Esophagus muscularis mucosa (tissue), 4 donors: ENCODE data around the gene PAQR9. TPM values are rescaled to one million over a fixed set of nuclear protein-coding genes. Genes with fewer than 3 reads are reported as not detected.

Source experiments
- DNase-seq: peaks from one replicate; pipeline ENCODE4 v3.0.0-alpha.2; 2017; ENCODE audit errors: extremely low spot score
- H3K27ac ChIP-seq, 4 donors: fragments of 200-600 bp; sonication (generic); replicated peaks in 1 of 4; 1 replicate in 3 of 4; 2 replicates in 1 of 4; pipeline ENCODE4 v1.5.1; 2016 to 2019; ENCODE audit warnings: mild to moderate bottlenecking in 1 of 4
- H3K27me3 ChIP-seq, 4 donors: fragments of 200-600 bp; sonication (generic); one replicate each; pipeline versions ENCODE4 v1.5.1 to v1.6.0; 2016 to 2019
- H3K36me3 ChIP-seq, 4 donors: fragments of 200-600 bp; sonication (generic); one replicate each; pipeline ENCODE4 v1.5.1; 2016 to 2019
- H3K4me1 ChIP-seq, 4 donors: fragments of 200-600 bp; sonication (generic); one replicate each; pipeline ENCODE4 v1.5.1; 2016 to 2019
- H3K4me3 ChIP-seq, 4 donors: fragments of 200-600 bp; sonication (generic); 1 replicate in 2 of 4; 2 replicates in 2 of 4; pipeline ENCODE4 v1.5.1; 2016 to 2019; ENCODE audit warnings: mild to moderate bottlenecking in 4 of 4, moderate library complexity in 1 of 4
- H3K9me3 ChIP-seq, 4 donors: fragments of 200-600 bp; sonication (generic); 1 replicate in 3 of 4; 2 replicates in 1 of 4; pipeline ENCODE4 v1.5.1; 2016 to 2019
- EP300 ChIP-seq: sonication (generic); formaldehyde crosslinking; IDR thresholded peaks from one replicate; pipeline ENCODE4 v1.6.1; 2017; ENCODE audit warnings: antibody characterized with exemption
- POLR2A ChIP-seq: fragments of 450-650 bp; IDR thresholded peaks from one replicate; pipeline ENCODE4 v1.6.1; 2017; ENCODE audit warnings: antibody characterized with exemption, moderate library complexity, mild to moderate bottlenecking, low read depth
- POLR2AphosphoS5 ChIP-seq, 2 donors: sonication (generic); formaldehyde crosslinking; IDR thresholded peaks; one replicate each; pipeline ENCODE4 v1.6.1; 2017; ENCODE audit warnings: antibody characterized with exemption in 2 of 2
- WGBS: methylation state at CpG from one replicate; pipeline ENCODE4 v1.1.5; 2018; 5-methylcytosine and 5-hydroxymethylcytosine counted together
- intact Hi-C: fragments of 100-400 bp; cut with DNase I; formaldehyde crosslinking; loops from one replicate; pipeline ENCODE4 v1.15.1; 2023
- total RNA-seq, 4 donors: library from RNA; depleted of rRNA; stranded (reverse); fragments of >200 nt; gene quantifications; one replicate each; pipeline versions ENCODE4 v1.1.0 to v1.2.1, GENCODE V29; 2016
- TF ChIP-seq, protein P1 (sequence below), 3 experiments: fragments of 200-600 bp in 2 of 3; fragments of 450-650 bp in 1 of 3; sonication (generic) in 2 of 3; IDR thresholded peaks; one replicate each; pipeline ENCODE4 v1.5.1; 2017 to 2019; ENCODE audit warnings: antibody characterized with exemption in 3 of 3, mild to moderate bottlenecking in 2 of 3, moderate library complexity in 1 of 3

The PAQR9 gene
- total RNA-seq, 4 donors from 2014 or later = not detected

DNA sequence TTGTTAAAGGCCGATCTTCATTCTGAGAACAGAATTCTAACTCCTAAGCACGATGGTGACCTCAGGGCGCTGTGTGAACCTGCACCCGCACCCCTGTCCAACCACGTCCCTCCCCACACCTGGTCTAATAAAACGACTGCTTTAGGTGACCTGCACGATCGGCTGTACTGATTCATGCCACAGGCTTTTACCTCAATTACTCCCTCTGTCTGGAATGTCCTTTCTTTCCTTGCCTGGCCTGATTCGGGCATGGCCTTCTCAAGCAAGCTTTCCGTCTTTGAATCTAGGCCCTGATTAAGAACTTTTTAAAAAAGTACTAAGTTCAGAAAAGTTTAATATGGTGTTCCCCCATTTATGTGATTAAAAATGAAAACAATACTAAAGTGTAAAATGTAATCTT, 37.1 kb upstream of the PAQR9 start:
- no peaks in the 10 kb centered on the region for H3K27me3 ChIP-seq
- peak overlapping the region; percentile 78 to 98 (median 91) for H3K4me3 ChIP-seq
- intact Hi-C loops = loop anchor here (10.0 kb wide), 1 partner anchor 556 kb away; the partner anchor contains the start of gene XRN1
- DNase-seq = no peak
- peak overlapping the region; percentile 87 to 95 (median 90) for H3K27ac ChIP-seq
- TF ChIP-seq, protein P1, sequence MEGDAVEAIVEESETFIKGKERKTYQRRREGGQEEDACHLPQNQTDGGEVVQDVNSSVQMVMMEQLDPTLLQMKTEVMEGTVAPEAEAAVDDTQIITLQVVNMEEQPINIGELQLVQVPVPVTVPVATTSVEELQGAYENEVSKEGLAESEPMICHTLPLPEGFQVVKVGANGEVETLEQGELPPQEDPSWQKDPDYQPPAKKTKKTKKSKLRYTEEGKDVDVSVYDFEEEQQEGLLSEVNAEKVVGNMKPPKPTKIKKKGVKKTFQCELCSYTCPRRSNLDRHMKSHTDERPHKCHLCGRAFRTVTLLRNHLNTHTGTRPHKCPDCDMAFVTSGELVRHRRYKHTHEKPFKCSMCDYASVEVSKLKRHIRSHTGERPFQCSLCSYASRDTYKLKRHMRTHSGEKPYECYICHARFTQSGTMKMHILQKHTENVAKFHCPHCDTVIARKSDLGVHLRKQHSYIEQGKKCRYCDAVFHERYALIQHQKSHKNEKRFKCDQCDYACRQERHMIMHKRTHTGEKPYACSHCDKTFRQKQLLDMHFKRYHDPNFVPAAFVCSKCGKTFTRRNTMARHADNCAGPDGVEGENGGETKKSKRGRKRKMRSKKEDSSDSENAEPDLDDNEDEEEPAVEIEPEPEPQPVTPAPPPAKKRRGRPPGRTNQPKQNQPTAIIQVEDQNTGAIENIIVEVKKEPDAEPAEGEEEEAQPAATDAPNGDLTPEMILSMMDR (IDR thresholded peaks at IDR 0.05) = no peak
- no peak for TF ChIP-seq POLR2A
- no peak for TF ChIP-seq EP300
- TF ChIP-seq POLR2AphosphoS5 (IDR thresholded peaks at IDR 0.05) = no peak
- H3K9me3 ChIP-seq = no peaks in the 10 kb centered on the region
- no peaks in the 10 kb centered on the region for H3K36me3 ChIP-seq
- 30% methylated on average over 10 of the region's 10 CpGs for WGBS
- H3K4me1 ChIP-seq = peaks cover 38 to 50% (median 48%) of the 10 kb centered on the region in 4 donors

DNA sequence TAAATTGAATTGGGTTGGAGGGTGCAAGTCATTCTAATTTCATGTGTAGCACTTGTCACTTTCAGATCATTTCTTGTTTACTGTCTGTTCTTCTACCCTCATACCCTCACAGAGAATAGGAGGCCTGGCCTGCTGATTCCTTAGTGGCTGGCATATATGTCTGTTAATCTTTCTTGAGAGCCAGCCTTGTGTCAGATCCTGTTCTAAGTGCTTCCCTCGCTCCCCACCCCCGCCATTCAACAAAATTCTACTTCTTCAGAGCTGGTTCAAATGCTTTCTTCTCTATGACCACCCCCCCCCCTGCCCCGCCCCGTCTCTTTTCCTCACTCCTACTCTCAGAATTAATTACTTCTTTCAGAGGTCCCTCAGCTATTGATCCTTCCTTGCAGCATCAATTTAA, 36.4 kb upstream of the PAQR9 start:
- H3K27ac ChIP-seq = peak overlapping the region; percentile 87 to 95 (median 90)
- TF ChIP-seq POLR2AphosphoS5 (IDR thresholded peaks at IDR 0.05) (no peak), EP300 (no peak), POLR2A (no peak)
- TF ChIP-seq, protein P1 (IDR thresholded peaks at IDR 0.05) = no peak

DNA sequence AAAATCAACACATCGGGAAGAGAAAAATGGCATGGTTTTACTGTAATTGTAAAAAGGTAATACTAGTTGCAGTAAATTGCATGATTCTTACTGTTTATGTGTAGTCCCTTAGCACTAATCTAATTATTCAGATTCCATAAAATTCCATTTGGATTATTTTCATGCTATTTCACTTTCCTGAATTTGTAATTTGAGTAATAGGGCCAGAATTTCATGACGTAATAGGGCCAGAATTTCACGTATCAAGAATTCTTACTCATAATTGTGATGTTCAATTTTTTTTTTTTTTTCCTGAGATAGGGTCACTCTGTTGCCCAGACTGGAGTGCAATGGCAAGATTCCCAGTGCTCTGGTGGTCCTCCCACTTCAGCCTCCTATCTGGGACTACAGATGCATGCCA, 35.0 kb upstream of the PAQR9 start:
- Histone ChIP-seq H3K4me1 (peaks cover 21 to 37% (median 28%) of the 10 kb centered on the region in 4 donors), H3K36me3 (no peaks in the 10 kb centered on the region), H3K9me3 (no peaks in the 10 kb centered on the region), H3K4me3 (no peak overlapping the region), H3K27me3 (no peaks in the 10 kb centered on the region), H3K27ac (no peak overlapping the region)
- TF ChIP-seq POLR2A = no peak
- no peak for TF ChIP-seq EP300
- TF ChIP-seq, protein P1 (IDR thresholded peaks at IDR 0.05) = no peak
- no peak for TF ChIP-seq POLR2AphosphoS5 (IDR thresholded peaks at IDR 0.05)
- WGBS = 83% methylated on average over 3 of the region's 3 CpGs
- no peak for DNase-seq
- intact Hi-C loops = loop anchor here (2.0 kb wide), 1 partner anchor 420 kb away; the partner anchor contains the start of gene ATR

More for the DNA sequence above, 36.4 kb upstream of the PAQR9 start:
- no peak for DNase-seq
- intact Hi-C loops = loop anchor here (2.0 to 10.0 kb wide), 2 partner anchors 421 to 555 kb away; partner anchors contain the start of genes ATR and XRN1
- Histone ChIP-seq H3K27me3 (no peaks in the 10 kb centered on the region), H3K36me3 (no peaks in the 10 kb centered on the region), H3K4me1 (peaks cover 33 to 46% (median 42%) of the 10 kb centered on the region in 4 donors), H3K4me3 (peak overlapping the region in 3 of 4 donors; percentile 78 to 98 (median 90)), H3K9me3 (no peaks in the 10 kb centered on the region)
- WGBS = 88% methylated on average over 4 of the region's 4 CpGs

DNA sequence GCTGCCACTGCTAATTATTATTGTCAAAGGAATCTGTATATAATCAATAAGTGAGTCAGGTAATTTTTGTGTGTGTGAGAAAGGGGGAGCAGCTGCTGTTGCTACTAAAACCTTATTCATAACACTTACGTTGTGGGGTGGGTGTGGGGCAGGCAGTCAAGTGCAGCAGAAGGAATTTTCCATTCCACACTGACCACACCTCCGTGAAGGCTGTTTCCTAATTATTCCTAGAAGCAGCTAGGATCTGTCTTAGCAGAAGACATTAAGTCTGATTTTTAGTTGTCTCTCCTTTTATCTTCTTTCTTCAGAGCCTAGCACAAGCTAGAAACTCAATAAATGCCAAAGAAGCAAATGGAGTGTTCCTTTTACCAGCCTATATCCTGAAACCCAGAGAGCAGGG, 33.9 kb upstream of the PAQR9 start:
- TF ChIP-seq POLR2A (no peak), EP300 (no peak), POLR2AphosphoS5 (IDR thresholded peaks at IDR 0.05) (no peak)
- TF ChIP-seq, protein P1 (IDR thresholded peaks at IDR 0.05) = no peak
- Histone ChIP-seq H3K4me1 (peaks cover 10 to 26% (median 17%) of the 10 kb centered on the region in 4 donors), H3K27me3 (no peaks in the 10 kb centered on the region), H3K36me3 (no peaks in the 10 kb centered on the region), H3K9me3 (no peaks in the 10 kb centered on the region), H3K4me3 (no peak overlapping the region), H3K27ac (no peak overlapping the region)
- no peak for DNase-seq
- intact Hi-C loops = no loop called here
- 35% methylated on average over 2 of the region's 2 CpGs for WGBS

DNA sequence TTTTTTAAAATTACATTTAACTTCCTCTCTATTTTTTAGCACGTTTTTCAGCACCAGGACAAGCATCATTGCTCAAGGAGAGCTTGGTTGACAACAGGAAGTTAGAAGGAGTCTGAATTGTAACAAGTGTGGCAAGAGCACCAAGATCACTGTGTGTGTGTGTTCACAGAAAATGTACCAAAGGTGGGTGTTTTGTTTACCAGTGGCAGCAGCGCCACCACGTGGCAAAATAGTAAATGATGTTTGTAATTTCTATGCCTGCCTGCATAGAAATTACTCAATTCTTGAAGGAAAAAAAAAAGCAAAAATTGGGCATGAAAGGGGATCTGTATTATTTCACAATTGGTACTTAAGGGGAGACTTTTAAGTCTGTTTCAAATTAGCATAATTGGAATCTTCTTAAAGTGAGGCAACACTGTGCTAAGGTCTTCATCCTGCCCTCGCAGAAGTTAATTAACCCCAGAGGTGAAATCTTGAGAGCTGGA, 30.5 kb upstream of the PAQR9 start:
- WGBS = 13% methylated on average over 4 of the region's 4 CpGs
- intact Hi-C loops = loop anchor here (2.0 kb wide), 1 partner anchor 165 kb away; no protein-coding TSS in a partner anchor
- DNase-seq = no peak
- H3K4me1 ChIP-seq = peaks cover 0 to 5% (median 1%) of the 10 kb centered on the region in 4 donors
- no peaks in the 10 kb centered on the region for H3K27me3 ChIP-seq
- H3K4me3 ChIP-seq = no peak overlapping the region
- no peaks in the 10 kb centered on the region for H3K36me3 ChIP-seq
- H3K27ac ChIP-seq = no peak overlapping the region
- no peaks in the 10 kb centered on the region for H3K9me3 ChIP-seq
- no peak for TF ChIP-seq POLR2A
- TF ChIP-seq, protein P1 (IDR thresholded peaks at IDR 0.05) = peak; percentile 47 to 62 (median 60)
